Stimulated activated CD8-positive, alpha-beta memory T cell treated with anti-CD3 and anti-CD28 coated beads, Interleukin-4, amount 100 ng/mL, for 24 hours (primary cell): ENCODE results near the gene PGD.
"Not testable (repeated sequence)": the region's sequence is repeated elsewhere in the genome, so short reads cannot be mapped to it uniquely, and the experiment has no call there.

ENCODE experiments used
- DNase-seq: peaks from one replicate; pipeline ENCODE4 v3.0.0-alpha.2; 2020; ENCODE audit warnings: low read depth

PGD gene

GRCh38 chr1:10437052-10437451 lies 38.2 kb downstream of the PGD start:
- no peak for DNase-seq

- DNase-seq, result no peak
Measured at GRCh38 chr1:10438677-10439163, 39.9 kb downstream of the PGD start.

- no peak for DNase-seq
Measured at GRCh38 chr1:10440305-10440704, 41.4 kb downstream of the PGD start.

GRCh38 chr1:10440794-10441193 lies 41.9 kb downstream of the PGD start:
- DNase-seq, result no peak

GRCh38 chr1:10444248-10444647 lies 45.4 kb downstream of the PGD start:
- DNase-seq, result no peak

- no peak for DNase-seq
Measured at GRCh38 chr1:10444795-10445397, 46.0 kb downstream of the PGD start.

- DNase-seq, result no peak
Measured at GRCh38 chr1:10446790-10447422, 48.0 kb downstream of the PGD start.

GRCh38 chr1:10449751-10450150 lies 50.9 kb downstream of the PGD start, which contains the start of gene CORT:
Gene CORT, plus strand, starts transcription at chr1:10450031. Its CDS starts 193 bp downstream, at chr1:10450224.
- DNase-seq, result no peak

- DNase-seq, result no peak
Measured at GRCh38 chr1:10450156-10450814, 51.4 kb downstream of the PGD start.

- DNase-seq, result no peak
Measured at GRCh38 chr1:10450836-10451235, 52.0 kb downstream of the PGD start.

- DNase-seq, result no peak
Measured at GRCh38 chr1:10451287-10451686, 52.4 kb downstream of the PGD start.

- no peak for DNase-seq
Measured at GRCh38 chr1:10456048-10456447, 57.2 kb downstream of the PGD start.

- no peak for DNase-seq
Measured at GRCh38 chr1:10456661-10457060, 57.8 kb downstream of the PGD start.

- not testable (repeated sequence) for DNase-seq
Measured at GRCh38 chr1:10457462-10457861, 58.6 kb downstream of the PGD start.

- DNase-seq, result no peak
Measured at GRCh38 chr1:10457875-10458274, 59.0 kb downstream of the PGD start.

- no peak for DNase-seq
Measured at GRCh38 chr1:10459184-10459583, 60.3 kb downstream of the PGD start.

- DNase-seq, result no peak
Measured at GRCh38 chr1:10467078-10467477, 68.2 kb downstream of the PGD start.

- DNase-seq, result no peak
Measured at GRCh38 chr1:10470043-10470442, 71.2 kb downstream of the PGD start.
